GM12878 (cell line): Measurements from ENCODE around the gene TKT. TPM values are rescaled to one million over a fixed set of nuclear protein-coding genes. Genes with fewer than 3 reads are reported as not detected.

Experiments used
- ATAC-seq: fragments of 200-7000 bp; cut with Tn5 transposase; 3 replicates; pipeline ENCODE4 v1.9.1; 2020; ENCODE audit warnings: mild to moderate bottlenecking, moderate library complexity
- BruUV-seq: library from RNA; stranded (reverse); fragments of 400-500 nt; replicated peaks from 2 replicates; lab custom pipeline; 2021; lab: Mats Ljungman, UMichigan
- CTCF ChIA-PET: fragments of 300-600 bp; sonication (Branson Sonifier 250); formaldehyde crosslinking; extraction: SDS; loops from one replicate; lab custom pipeline; 2021; ENCODE audit warnings: inconsistent platforms; lab: Yijun Ruan, JAX
- POLR2A ChIA-PET: fragments of 350-600 bp; formaldehyde crosslinking; extraction: SDS; loops from one replicate; lab custom pipeline; 2021; ENCODE audit warnings: inconsistent platforms; lab: Charles Lee
- RAD21 ChIA-PET: fragments of 300-600 bp; sonication (Branson Sonifier 250); formaldehyde crosslinking; loops from one replicate; lab custom pipeline; 2023; ENCODE audit warnings: antibody characterized with exemption; ENCODE audit not compliant: unreplicated experiment; lab: Charles Lee
- SMC1A ChIA-PET: fragments of 300-600 bp; sonication (Branson Sonifier 250); formaldehyde crosslinking; loops from one replicate; lab custom pipeline; 2023; ENCODE audit not compliant: unreplicated experiment, uncharacterized antibody; lab: Charles Lee
- DNase-seq: peaks from one replicate; pipeline ENCODE4 v3.0.0-alpha.2; 2011; ENCODE audit warnings: low read depth, low spot score
- FAIRE-seq: peaks from 3 replicates; lab custom pipeline; 2011; peaks lifted over from hg19 to GRCh38; lab: Jason Lieb, UNC
- H2AFZ ChIP-seq: 2 replicates; pipeline ENCODE4 v1.6.0; 2011; ENCODE audit warnings: low read depth, low read length, control low read depth; ENCODE audit not compliant: control insufficient read depth
- H3K27ac ChIP-seq: 2 replicates; pipeline ENCODE4 v1.5.1; 2011; ENCODE audit warnings: control low read depth; ENCODE audit not compliant: control insufficient read depth, insufficient read depth
- H3K27me3 ChIP-seq, 2 experiments: replicated peaks in 1 of 2; 2 replicates each; pipeline versions ENCODE4 v1.6.0 to v1.6.1; 2011; ENCODE audit warnings: low read length in 1 of 2; ENCODE audit not compliant: control insufficient read depth in 2 of 2, insufficient read depth in 2 of 2
- H3K36me3 ChIP-seq, 2 experiments: 2 replicates each; pipeline ENCODE4 v1.5.1; 2011; ENCODE audit warnings: low read length in 1 of 2; ENCODE audit not compliant: control insufficient read depth in 2 of 2, insufficient read depth in 2 of 2
- H3K4me1 ChIP-seq: 2 replicates; pipeline ENCODE4 v1.6.1; 2011; ENCODE audit warnings: mild to moderate bottlenecking, low read length, moderate library complexity, mixed read lengths; ENCODE audit not compliant: control insufficient read depth, insufficient read depth
- H3K4me2 ChIP-seq: 2 replicates; pipeline ENCODE4 v1.6.0; 2011; ENCODE audit warnings: control low read depth; ENCODE audit not compliant: control insufficient read depth, insufficient read depth
- H3K4me3 ChIP-seq: fragments of 200-600 bp; sonication (generic); 2 replicates; pipeline ENCODE4 v1.5.1; 2016
- H3K79me2 ChIP-seq: 2 replicates; pipeline ENCODE4 v1.6.0; 2011; ENCODE audit warnings: low read length; ENCODE audit not compliant: control insufficient read depth, insufficient read depth
- H3K9ac ChIP-seq: 2 replicates; pipeline ENCODE4 v1.8.0; 2011; ENCODE audit warnings: low read length, control low read depth, mixed read lengths; ENCODE audit not compliant: control insufficient read depth, insufficient read depth
- H3K9me3 ChIP-seq: replicated peaks from 3 replicates; pipeline ENCODE4 v1.5.1; 2011; ENCODE audit warnings: mild to moderate bottlenecking, low read length; ENCODE audit not compliant: control insufficient read depth, insufficient read depth
- H4K20me1 ChIP-seq: 2 replicates; pipeline ENCODE4 v1.6.0; 2011; ENCODE audit not compliant: control insufficient read depth, insufficient read depth
- BCL3 ChIP-seq: IDR thresholded peaks from 2 replicates; pipeline ENCODE4 v1.6.1; 2011; ENCODE audit warnings: borderline replicate concordance, low read depth, mild to moderate bottlenecking, moderate library complexity, low read length; ENCODE audit not compliant: insufficient read depth, poor library complexity, severe bottlenecking
- BMI1 ChIP-seq: fragments of 450-650 bp; IDR thresholded peaks from 2 replicates; pipeline ENCODE4 v1.6.1; 2016; ENCODE audit warnings: mild to moderate bottlenecking, moderate library complexity, borderline replicate concordance
- CHD1 ChIP-seq: IDR thresholded peaks from 2 replicates; pipeline ENCODE4 v1.6.1; 2012; ENCODE audit warnings: low read depth, low read length, improper control_type of control experiment
- IKZF2 ChIP-seq, 2 experiments: fragments of 450-650 bp; IDR thresholded peaks; 2 replicates each; pipeline ENCODE4 v1.6.1; 2017; ENCODE audit warnings: mild to moderate bottlenecking in 2 of 2, moderate library complexity in 2 of 2
- KAT2A ChIP-seq: conservative IDR thresholded peaks from 2 replicates; pipeline ENCODE4 v1.6.1; 2011; ENCODE audit warnings: low read depth, low read length; ENCODE audit not compliant: control insufficient read depth
- MEF2A ChIP-seq: IDR thresholded peaks from 2 replicates; pipeline ENCODE4 v1.6.1; 2011; ENCODE audit warnings: low read depth, mild to moderate bottlenecking, low read length, moderate library complexity; ENCODE audit not compliant: insufficient read depth
- MTA3 ChIP-seq: IDR thresholded peaks from 2 replicates; pipeline ENCODE4 v1.6.1; 2012; ENCODE audit warnings: low read length, inconsistent platforms, borderline replicate concordance
- TAF1 ChIP-seq: IDR thresholded peaks from 2 replicates; pipeline ENCODE4 v1.6.1; 2011; ENCODE audit warnings: mild to moderate bottlenecking, low read depth, low read length, borderline replicate concordance
- WGBS: methylation state at CpG from one replicate; pipeline ENCODE4 v1.1.6; 2016; ENCODE audit warnings: low lambda C conversion rate; ENCODE audit not compliant: insufficient replicate concordance, insufficient coverage; ENCODE audit errors: missing lambda C conversion rate; 5-methylcytosine and 5-hydroxymethylcytosine counted together
- in situ Hi-C: fragments of 300-500 bp; cut with MboI; formaldehyde crosslinking; loops from 9 replicates; pipeline ENCODE4 v1.14.3; 2018; ENCODE audit warnings: mixed read lengths
- intact Hi-C: fragments of 100-400 bp; cut with micrococcal nuclease; formaldehyde crosslinking; loops from one replicate; pipeline ENCODE4 v1.14.2; 2022; ENCODE audit not compliant: unreplicated experiment
- polyA plus RNA-seq, 11 experiments: library from polyadenylated mRNA; depleted of rRNA in 4 of 11; unstranded in 6 of 11; stranded (reverse) in 5 of 11; fragments of >200 nt; fragmentation: Nextera tagmentation in 4 of 11; fragmentation: Illumina TruSeq in 1 of 11; extraction: Ambion mirVana in 4 of 11; extraction: Trizol in 1 of 11; gene quantifications; 1 replicate in 1 of 11; 2 replicates in 10 of 11; pipeline versions ENCODE4 v1.2.1 to v1.2.3, GENCODE V29; 2011 to 2016; ENCODE audit warnings: inconsistent platforms in 2 of 11, missing spikeins in 2 of 11, low read depth in 1 of 11
- total RNA-seq, 4 experiments: library from RNA; depleted of rRNA in 3 of 4; stranded (reverse); fragments of >200 nt in 3 of 4; fragmentation: Illumina TruSeq in 1 of 4; extraction: Trizol in 1 of 4; gene quantifications; 2 replicates each; pipeline versions ENCODE4 v1.2.1 to v1.2.3, GENCODE V29; 2013 to 2021

TKT gene
- total and polyA plus RNA-seq, 10 of the 15 experiments (the other 5 are each of a cell fraction or from before 2014, with no cell fraction given), result 56.4 to 385 (median 143) TPM

- ChIA-PET CTCF (no interaction called here), SMC1A (no interaction called here), RAD21 (no interaction called here), POLR2A (no interaction called here)
- Histone ChIP-seq H4K20me1 (no peaks in the 10 kb centered on the region), H3K27ac (no peak overlapping the region), H3K79me2 (no peaks in the 10 kb centered on the region), H2AFZ (no peak overlapping the region), H3K9me3 (no peaks in the 10 kb centered on the region), H3K9ac (no peak overlapping the region), H3K4me1 (no peaks in the 10 kb centered on the region), H3K36me3 (peaks cover 0 to 22% of the 10 kb centered on the region in 2 experiments; a peak in 3 of 4 replicates), H3K4me2 (no peak overlapping the region), H3K4me3 (no peak overlapping the region), H3K27me3 (no peaks in the 10 kb centered on the region)
- intact Hi-C loops (no loop called here), in situ Hi-C loops (no loop called here)
- no peak for FAIRE-seq
- no peak for DNase-seq
- BruUV-seq, result no TSS peak
- ATAC-seq, result no peak
- 97% methylated on average over 8 of the region's 8 CpGs for WGBS
- TF ChIP-seq KAT2A (no peak), BMI1 (no peak), BCL3 (no peak), MTA3 (no peak), IKZF2 (IDR thresholded peaks at IDR 0.05) (no peak), MEF2A (no peak), CHD1 (no peak), TAF1 (no peak)
These were observed 26.8 kb upstream of the TKT start for GRCh38 chr3:53282581-53282980.
